Liver (tissue), 9 donors: ENCODE results near the gene CYTL1. TPM values are rescaled to one million over a fixed set of nuclear protein-coding genes. Genes with fewer than 3 reads are reported as not detected.

Experiments used
- DNase-seq: peaks from one replicate; pipeline ENCODE4 v3.0.0-alpha.2; 2017; ENCODE audit warnings: low spot score
- H3K27ac ChIP-seq, 2 donors: one replicate each; pipeline ENCODE4 v1.7.0; 2013; ENCODE audit warnings: inconsistent platforms in 2 of 2, low read length in 2 of 2, control low read depth in 1 of 2, low read depth in 1 of 2, mild to moderate bottlenecking in 1 of 2
- H3K27me3 ChIP-seq, 4 donors: one replicate each; pipeline versions ENCODE4 v1.6.1 to v1.7.0; 2013; ENCODE audit warnings: low read length in 3 of 4, inconsistent platforms in 1 of 4, mild to moderate bottlenecking in 1 of 4, moderate library complexity in 1 of 4; ENCODE audit not compliant: control insufficient read depth in 4 of 4, insufficient read depth in 4 of 4
- H3K36me3 ChIP-seq, 4 donors: one replicate each; pipeline versions ENCODE4 v1.6.1 to v1.7.0; 2013; ENCODE audit warnings: low read length in 3 of 4, mild to moderate bottlenecking in 3 of 4, low read depth in 1 of 4, moderate library complexity in 1 of 4; ENCODE audit not compliant: control insufficient read depth in 4 of 4, insufficient read depth in 3 of 4
- H3K4me1 ChIP-seq, 4 donors: one replicate each; pipeline versions ENCODE4 v1.6.1 to v1.7.0; 2013; ENCODE audit warnings: low read length in 3 of 4, mild to moderate bottlenecking in 3 of 4, moderate library complexity in 1 of 4; ENCODE audit not compliant: control insufficient read depth in 4 of 4, insufficient read depth in 4 of 4
- H3K4me3 ChIP-seq, 3 donors: one replicate each; pipeline versions ENCODE4 v1.6.1 to v1.7.0; 2013; ENCODE audit warnings: low read length in 3 of 3, control low read depth in 1 of 3, low read depth in 1 of 3, mild to moderate bottlenecking in 1 of 3
- H3K9ac ChIP-seq, 2 donors: one replicate each; pipeline ENCODE4 v1.7.0; 2013; ENCODE audit warnings: low read length in 2 of 2, mild to moderate bottlenecking in 2 of 2, moderate library complexity in 2 of 2, control low read depth in 1 of 2, low read depth in 1 of 2
- H3K9me3 ChIP-seq, 4 donors: one replicate each; pipeline versions ENCODE4 v1.6.1 to v1.7.0; 2013; ENCODE audit warnings: low read length in 3 of 4; ENCODE audit not compliant: control insufficient read depth in 4 of 4
- EGR1 ChIP-seq, 2 donors: IDR thresholded peaks; 2 replicates each; pipeline ENCODE4 v1.6.1; 2016 to 2018; ENCODE audit warnings: antibody characterized with exemption in 2 of 2, low read depth in 2 of 2
- FOXA2 ChIP-seq: IDR thresholded peaks from 2 replicates; pipeline ENCODE4 v1.6.1; 2016; ENCODE audit warnings: antibody characterized with exemption
- GABPA ChIP-seq, 2 donors: IDR thresholded peaks in 1 of 2; conservative IDR thresholded peaks in 1 of 2; 2 replicates each; pipeline ENCODE4 v1.6.1; 2016; ENCODE audit warnings: antibody characterized with exemption in 2 of 2, mild to moderate bottlenecking in 1 of 2, moderate library complexity in 1 of 2
- HNF4A ChIP-seq, 2 donors: conservative IDR thresholded peaks; 2 replicates each; pipeline ENCODE4 v1.6.1; 2016; ENCODE audit warnings: antibody characterized with exemption in 2 of 2, mild to moderate bottlenecking in 2 of 2
- HNF4G ChIP-seq: IDR thresholded peaks from 2 replicates; pipeline ENCODE4 v1.6.1; 2016; ENCODE audit warnings: antibody characterized with exemption
- JUND ChIP-seq, 2 donors: IDR thresholded peaks; 2 replicates each; pipeline ENCODE4 v1.6.1; 2016; ENCODE audit warnings: antibody characterized with exemption in 2 of 2
- MAX ChIP-seq: IDR thresholded peaks from 2 replicates; pipeline ENCODE4 v1.6.1; 2016; ENCODE audit warnings: antibody characterized with exemption
- NR2F2 ChIP-seq: IDR thresholded peaks from 2 replicates; pipeline ENCODE4 v1.6.1; 2016; ENCODE audit warnings: antibody characterized with exemption
- RAD21 ChIP-seq, 2 donors: IDR thresholded peaks; 2 replicates each; pipeline ENCODE4 v1.6.1; 2016; ENCODE audit warnings: antibody characterized with exemption in 2 of 2, mild to moderate bottlenecking in 2 of 2
- RXRA ChIP-seq, 2 donors: IDR thresholded peaks; 2 replicates each; pipeline ENCODE4 v1.6.1; 2017 to 2018; ENCODE audit warnings: antibody characterized with exemption in 2 of 2, mild to moderate bottlenecking in 1 of 2
- SP1 ChIP-seq: IDR thresholded peaks from 2 replicates; pipeline ENCODE4 v1.6.1; 2018; ENCODE audit warnings: antibody characterized with exemption, mild to moderate bottlenecking
- TAF1 ChIP-seq: conservative IDR thresholded peaks from 2 replicates; pipeline ENCODE4 v1.6.1; 2016; ENCODE audit warnings: antibody characterized with exemption, mild to moderate bottlenecking
- YY1 ChIP-seq: IDR thresholded peaks from 2 replicates; pipeline ENCODE4 v1.6.1; 2016; ENCODE audit warnings: antibody characterized with exemption, mild to moderate bottlenecking
- WGBS: extraction: QIAGEN DNeasy Blood & Tissue Kit; methylation state at CpG from one replicate; pipeline ENCODE4 v1.1.7; 2013; 5-methylcytosine and 5-hydroxymethylcytosine counted together
- polyA plus RNA-seq, 2 donors: library from polyadenylated mRNA; stranded (reverse) in 1 of 2; unstranded in 1 of 2; fragments of 200-250 nt in 1 of 2; fragments of >200 nt in 1 of 2; fragmentation: Nextera tagmentation in 1 of 2; extraction: Ambion mirVana in 1 of 2; gene quantifications; one replicate each; pipeline versions ENCODE4 v1.2.1 to v1.2.3, GENCODE V29; 2013 to 2015
- total RNA-seq, 2 donors: library from RNA; depleted of rRNA; stranded (reverse); fragments of >200 nt; gene quantifications; one replicate each; pipeline ENCODE4 v1.2.3, GENCODE V29; 2014
- TF ChIP-seq, protein P1 (sequence below): IDR thresholded peaks from 2 replicates; pipeline ENCODE4 v1.6.1; 2016; ENCODE audit warnings: antibody characterized with exemption
- TF ChIP-seq, protein P2 (sequence below): fragments of 150-350 bp; IDR thresholded peaks from 2 replicates; pipeline ENCODE4 v1.5.1; 2017; ENCODE audit warnings: improper control_type of control experiment, low read depth, low read length; ENCODE audit not compliant: missing input control
- TF ChIP-seq, protein P3 (sequence below): IDR thresholded peaks from 2 replicates; pipeline ENCODE4 v1.6.1; 2016; ENCODE audit warnings: antibody characterized with exemption, mild to moderate bottlenecking
- TF ChIP-seq, protein P4 (sequence below): IDR thresholded peaks from 2 replicates; pipeline ENCODE4 v1.6.1; 2016; ENCODE audit warnings: antibody characterized with exemption
- donor health status: healthy.
- donor health status: healthy.
- donor health status: healthy.
- donor health status: healthy.
- donor health status: healthy.

The CYTL1 gene
- total and polyA plus RNA-seq, 4 donors: 0.13 to 4.6 TPM; not detected in 2

DNA sequence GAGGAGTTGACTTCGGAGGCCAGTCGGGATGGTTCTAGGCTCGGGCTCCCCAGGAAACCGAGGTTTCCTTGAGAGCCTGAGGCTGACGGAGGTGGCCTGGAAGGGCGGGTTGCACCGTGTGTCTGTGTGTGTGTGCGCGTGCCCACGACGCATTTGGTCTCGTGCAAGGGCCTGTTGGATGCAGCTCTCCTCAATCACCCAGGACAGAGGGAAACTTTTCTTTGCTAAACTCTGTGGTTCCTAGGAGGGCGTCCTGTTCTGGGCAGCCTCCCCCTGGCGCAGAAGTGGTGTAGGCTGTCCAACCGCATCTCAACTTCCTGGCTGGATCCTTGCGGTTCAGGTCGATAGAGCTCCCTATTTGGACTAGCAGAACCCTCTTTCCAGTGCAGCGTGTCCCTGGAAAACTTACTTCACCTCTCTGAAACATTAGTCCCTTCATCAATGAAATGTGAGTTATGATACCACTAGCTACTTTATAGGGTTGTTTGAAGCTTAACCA, 33.0 kb upstream of the CYTL1 start:
- Histone ChIP-seq H3K27ac (no peak overlapping the region), H3K27me3 (peaks cover 0 to 11% (median 2%) of the 10 kb centered on the region in 4 donors), H3K4me3 (no peak overlapping the region), H3K36me3 (no peaks in the 10 kb centered on the region), H3K4me1 (peaks cover 1 to 17% (median 11%) of the 10 kb centered on the region in 4 donors), H3K9me3 (no peaks in the 10 kb centered on the region), H3K9ac (no peak overlapping the region)
- TF ChIP-seq, protein P1, sequence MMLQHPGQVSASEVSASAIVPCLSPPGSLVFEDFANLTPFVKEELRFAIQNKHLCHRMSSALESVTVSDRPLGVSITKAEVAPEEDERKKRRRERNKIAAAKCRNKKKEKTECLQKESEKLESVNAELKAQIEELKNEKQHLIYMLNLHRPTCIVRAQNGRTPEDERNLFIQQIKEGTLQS: no peak
- TF ChIP-seq HNF4G: no peak
- TF ChIP-seq MAX: no peak
- no peak for TF ChIP-seq SP1
- TF ChIP-seq RAD21 (IDR thresholded peaks at IDR 0.05): no peak
- TF ChIP-seq FOXA2: no peak
- TF ChIP-seq NR2F2: no peak
- TF ChIP-seq TAF1: no peak
- TF ChIP-seq JUND (IDR thresholded peaks at IDR 0.05): no peak
- no peak for TF ChIP-seq YY1
- TF ChIP-seq, protein P2, sequence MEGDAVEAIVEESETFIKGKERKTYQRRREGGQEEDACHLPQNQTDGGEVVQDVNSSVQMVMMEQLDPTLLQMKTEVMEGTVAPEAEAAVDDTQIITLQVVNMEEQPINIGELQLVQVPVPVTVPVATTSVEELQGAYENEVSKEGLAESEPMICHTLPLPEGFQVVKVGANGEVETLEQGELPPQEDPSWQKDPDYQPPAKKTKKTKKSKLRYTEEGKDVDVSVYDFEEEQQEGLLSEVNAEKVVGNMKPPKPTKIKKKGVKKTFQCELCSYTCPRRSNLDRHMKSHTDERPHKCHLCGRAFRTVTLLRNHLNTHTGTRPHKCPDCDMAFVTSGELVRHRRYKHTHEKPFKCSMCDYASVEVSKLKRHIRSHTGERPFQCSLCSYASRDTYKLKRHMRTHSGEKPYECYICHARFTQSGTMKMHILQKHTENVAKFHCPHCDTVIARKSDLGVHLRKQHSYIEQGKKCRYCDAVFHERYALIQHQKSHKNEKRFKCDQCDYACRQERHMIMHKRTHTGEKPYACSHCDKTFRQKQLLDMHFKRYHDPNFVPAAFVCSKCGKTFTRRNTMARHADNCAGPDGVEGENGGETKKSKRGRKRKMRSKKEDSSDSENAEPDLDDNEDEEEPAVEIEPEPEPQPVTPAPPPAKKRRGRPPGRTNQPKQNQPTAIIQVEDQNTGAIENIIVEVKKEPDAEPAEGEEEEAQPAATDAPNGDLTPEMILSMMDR: no peak
- TF ChIP-seq GABPA (IDR thresholded peaks at IDR 0.05 in 1 of 2, conservative IDR thresholded peaks at IDR 0.05 in 1 of 2): no peak
- TF ChIP-seq, protein P3, sequence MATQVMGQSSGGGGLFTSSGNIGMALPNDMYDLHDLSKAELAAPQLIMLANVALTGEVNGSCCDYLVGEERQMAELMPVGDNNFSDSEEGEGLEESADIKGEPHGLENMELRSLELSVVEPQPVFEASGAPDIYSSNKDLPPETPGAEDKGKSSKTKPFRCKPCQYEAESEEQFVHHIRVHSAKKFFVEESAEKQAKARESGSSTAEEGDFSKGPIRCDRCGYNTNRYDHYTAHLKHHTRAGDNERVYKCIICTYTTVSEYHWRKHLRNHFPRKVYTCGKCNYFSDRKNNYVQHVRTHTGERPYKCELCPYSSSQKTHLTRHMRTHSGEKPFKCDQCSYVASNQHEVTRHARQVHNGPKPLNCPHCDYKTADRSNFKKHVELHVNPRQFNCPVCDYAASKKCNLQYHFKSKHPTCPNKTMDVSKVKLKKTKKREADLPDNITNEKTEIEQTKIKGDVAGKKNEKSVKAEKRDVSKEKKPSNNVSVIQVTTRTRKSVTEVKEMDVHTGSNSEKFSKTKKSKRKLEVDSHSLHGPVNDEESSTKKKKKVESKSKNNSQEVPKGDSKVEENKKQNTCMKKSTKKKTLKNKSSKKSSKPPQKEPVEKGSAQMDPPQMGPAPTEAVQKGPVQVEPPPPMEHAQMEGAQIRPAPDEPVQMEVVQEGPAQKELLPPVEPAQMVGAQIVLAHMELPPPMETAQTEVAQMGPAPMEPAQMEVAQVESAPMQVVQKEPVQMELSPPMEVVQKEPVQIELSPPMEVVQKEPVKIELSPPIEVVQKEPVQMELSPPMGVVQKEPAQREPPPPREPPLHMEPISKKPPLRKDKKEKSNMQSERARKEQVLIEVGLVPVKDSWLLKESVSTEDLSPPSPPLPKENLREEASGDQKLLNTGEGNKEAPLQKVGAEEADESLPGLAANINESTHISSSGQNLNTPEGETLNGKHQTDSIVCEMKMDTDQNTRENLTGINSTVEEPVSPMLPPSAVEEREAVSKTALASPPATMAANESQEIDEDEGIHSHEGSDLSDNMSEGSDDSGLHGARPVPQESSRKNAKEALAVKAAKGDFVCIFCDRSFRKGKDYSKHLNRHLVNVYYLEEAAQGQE: no peak
- no peak for TF ChIP-seq HNF4A (conservative IDR thresholded peaks at IDR 0.05)
- no peak for TF ChIP-seq EGR1 (IDR thresholded peaks at IDR 0.05; ENCODE audit: low read depth in 2 of 2)
- TF ChIP-seq RXRA (IDR thresholded peaks at IDR 0.05): no peak
- TF ChIP-seq, protein P4, sequence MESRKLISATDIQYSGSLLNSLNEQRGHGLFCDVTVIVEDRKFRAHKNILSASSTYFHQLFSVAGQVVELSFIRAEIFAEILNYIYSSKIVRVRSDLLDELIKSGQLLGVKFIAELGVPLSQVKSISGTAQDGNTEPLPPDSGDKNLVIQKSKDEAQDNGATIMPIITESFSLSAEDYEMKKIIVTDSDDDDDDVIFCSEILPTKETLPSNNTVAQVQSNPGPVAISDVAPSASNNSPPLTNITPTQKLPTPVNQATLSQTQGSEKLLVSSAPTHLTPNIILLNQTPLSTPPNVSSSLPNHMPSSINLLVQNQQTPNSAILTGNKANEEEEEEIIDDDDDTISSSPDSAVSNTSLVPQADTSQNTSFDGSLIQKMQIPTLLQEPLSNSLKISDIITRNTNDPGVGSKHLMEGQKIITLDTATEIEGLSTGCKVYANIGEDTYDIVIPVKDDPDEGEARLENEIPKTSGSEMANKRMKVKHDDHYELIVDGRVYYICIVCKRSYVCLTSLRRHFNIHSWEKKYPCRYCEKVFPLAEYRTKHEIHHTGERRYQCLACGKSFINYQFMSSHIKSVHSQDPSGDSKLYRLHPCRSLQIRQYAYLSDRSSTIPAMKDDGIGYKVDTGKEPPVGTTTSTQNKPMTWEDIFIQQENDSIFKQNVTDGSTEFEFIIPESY: no peak
- DNase-seq: no peak
- WGBS: 19% methylated on average over 18 of the region's 18 CpGs
